Right renal pelvis (tissue), 4 donors: ENCODE measurements around the gene TMC1. TPM values are rescaled to one million over a fixed set of nuclear protein-coding genes. Genes with fewer than 3 reads are reported as not detected.

Experiments
- DNase-seq, 4 donors: peaks; one replicate each; pipeline ENCODE4 v3.0.0-alpha.2; 2013; ENCODE audit warnings: low read depth in 4 of 4, low spot score in 3 of 4, missing footprints in 1 of 4
- polyA plus RNA-seq, 4 donors: library from polyadenylated mRNA; unstranded; fragments of 120-200 nt; gene quantifications; one replicate each; pipeline ENCODE4 v1.2.1, GENCODE V29; 2013; ENCODE audit not compliant: insufficient read length in 4 of 4

The TMC1 gene
- polyA plus RNA-seq, 4 donors: 0.26 to 0.99 (median 0.82) TPM

- DNase-seq: no peak
Measured at GRCh38 chr9:72665421-72665820, 144.0 kb downstream of the TMC1 start.

DNA sequence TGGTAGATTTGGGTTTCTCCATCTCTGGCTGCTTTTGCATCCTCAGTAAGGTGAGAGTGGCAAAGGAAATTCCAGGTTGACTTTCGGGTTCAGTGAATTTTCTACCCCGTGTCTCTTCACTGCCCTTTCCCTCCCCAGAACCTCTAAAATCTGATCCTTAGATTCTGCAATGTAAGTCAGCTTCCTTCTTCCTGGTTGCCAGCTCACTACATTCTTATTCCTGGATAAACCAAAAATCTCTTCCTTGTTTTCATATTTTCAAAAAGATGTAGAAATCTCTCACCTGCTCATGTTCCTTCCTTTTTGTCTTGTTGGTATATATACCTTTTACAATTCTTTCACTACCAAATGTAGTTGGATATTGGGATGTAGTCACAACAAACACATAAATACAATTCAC lies 145.8 kb downstream of the TMC1 start:
- no peak for DNase-seq

DNA sequence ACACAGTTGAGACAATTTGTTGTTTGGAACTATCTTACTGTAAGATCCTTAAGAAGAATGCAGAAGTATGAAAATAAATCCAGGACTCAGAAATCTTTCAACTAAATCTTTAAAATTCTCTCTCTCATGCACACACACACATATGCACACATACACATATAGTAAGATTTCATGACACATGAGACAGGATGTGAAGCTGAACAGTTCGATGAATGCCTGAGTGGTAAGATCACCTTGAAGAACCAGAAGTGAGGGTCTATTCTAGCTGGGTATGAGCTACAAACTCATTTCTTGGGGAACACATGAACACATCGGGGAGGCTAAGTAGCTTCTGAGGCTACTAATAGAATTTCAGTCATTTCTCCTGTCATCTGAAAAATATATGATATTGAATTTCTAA lies 153.6 kb downstream of the TMC1 start:
- DNase-seq: no peak

- DNase-seq: no peak
Measured at GRCh38 chr9:72675586-72675985, 154.2 kb downstream of the TMC1 start.

DNA sequence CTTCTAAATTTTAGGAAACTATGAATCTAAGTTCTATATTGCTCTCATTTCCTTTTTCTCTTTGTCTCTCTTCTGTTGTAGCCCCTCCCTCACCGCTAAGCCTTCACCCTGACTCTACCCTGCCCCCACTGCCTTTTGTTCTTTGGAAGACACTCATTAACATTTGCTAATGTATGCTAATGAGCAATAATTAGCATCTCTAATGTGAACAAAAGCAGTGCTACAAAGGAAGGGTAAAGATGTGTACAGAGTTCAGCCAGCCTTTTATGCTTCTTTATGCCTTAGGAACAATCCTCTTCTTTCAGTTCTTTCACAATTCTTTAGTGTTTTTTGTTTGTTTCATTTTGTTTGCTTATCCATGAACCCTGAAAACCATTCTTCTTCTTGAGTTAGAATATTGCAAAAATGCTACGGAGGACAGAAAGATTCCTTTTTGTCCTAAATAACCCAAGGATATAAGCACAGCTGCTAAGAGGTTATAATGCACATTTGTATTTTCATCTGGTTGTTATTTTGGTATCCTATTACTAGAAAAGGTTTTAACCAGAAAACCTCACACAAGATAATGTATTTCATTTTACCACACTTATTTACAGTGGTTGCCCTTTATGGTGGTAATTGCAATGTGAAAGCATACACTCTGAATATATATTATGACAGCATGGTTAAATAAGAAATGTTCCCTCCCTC lies 159.3 kb downstream of the TMC1 start:
- DNase-seq: no peak

- DNase-seq: no peak
Measured at GRCh38 chr9:72681283-72681630, 159.8 kb downstream of the TMC1 start.

GRCh38 chr9:72684615-72685014 lies 163.2 kb downstream of the TMC1 start:
- DNase-seq: no peak

- no peak for DNase-seq
Measured at GRCh38 chr9:72685911-72686310, 164.5 kb downstream of the TMC1 start.

DNA sequence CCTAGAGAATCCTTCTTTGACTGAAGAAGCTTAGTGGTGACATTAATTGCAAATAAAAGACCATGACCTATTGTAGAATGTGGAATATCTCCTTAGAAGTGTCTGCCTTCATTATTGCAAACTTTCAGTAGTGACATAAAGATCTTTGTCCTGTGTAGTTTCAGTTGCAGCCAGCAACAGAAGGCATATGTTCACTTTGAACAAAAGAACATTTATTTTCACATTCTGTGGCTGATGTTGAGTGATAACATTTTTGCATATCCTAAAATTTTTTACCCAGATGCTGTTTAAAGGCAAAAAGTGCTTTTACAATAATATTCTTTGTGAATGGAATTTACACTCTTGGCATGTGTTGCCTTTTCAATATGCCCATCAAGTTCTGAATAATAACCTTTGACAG lies 165.9 kb downstream of the TMC1 start:
- no peak for DNase-seq

GRCh38 chr9:72691671-72692070 lies 170.3 kb downstream of the TMC1 start:
- no peak for DNase-seq

DNA sequence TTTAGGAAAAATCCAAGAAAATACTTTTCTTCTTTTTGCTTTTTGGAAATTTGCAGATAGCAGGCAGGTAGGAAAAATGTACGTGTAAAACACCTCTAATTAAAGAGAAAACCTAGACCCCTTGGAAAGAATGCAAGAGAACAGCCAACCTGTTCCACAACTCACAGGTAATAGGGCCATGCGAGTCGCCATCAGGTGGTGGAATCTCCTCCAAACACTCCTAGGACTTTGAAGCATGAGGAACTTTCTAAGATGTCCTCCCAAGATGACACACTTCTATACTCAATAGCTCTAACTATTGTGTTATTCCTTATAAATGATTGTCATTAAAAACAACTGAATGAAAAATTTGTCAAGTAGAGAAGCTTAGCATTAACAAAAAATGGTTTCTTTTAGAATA lies 174.0 kb downstream of the TMC1 start:
- DNase-seq: no peak

DNA sequence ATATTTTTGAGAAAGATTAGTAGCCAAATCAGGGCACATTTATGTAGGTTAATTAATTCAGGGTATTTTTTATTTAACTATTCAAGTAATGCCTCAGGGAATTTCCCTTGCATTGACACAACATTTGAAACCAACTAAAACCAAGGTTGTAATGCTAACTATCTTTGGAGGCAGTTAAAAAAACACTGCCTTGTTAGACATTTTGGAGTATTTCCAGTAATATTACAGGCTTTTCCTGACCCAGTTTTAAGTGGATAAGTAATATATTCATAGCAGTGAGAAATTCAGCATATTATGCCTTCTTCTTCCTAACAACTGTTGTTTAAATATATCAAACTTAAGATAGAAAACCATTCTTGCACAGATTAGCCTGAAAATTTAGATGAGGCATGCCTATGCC lies 175.1 kb downstream of the TMC1 start:
- DNase-seq: no peak

- DNase-seq: no peak
Measured at GRCh38 chr9:72701510-72701909, 180.1 kb downstream of the TMC1 start.

DNA sequence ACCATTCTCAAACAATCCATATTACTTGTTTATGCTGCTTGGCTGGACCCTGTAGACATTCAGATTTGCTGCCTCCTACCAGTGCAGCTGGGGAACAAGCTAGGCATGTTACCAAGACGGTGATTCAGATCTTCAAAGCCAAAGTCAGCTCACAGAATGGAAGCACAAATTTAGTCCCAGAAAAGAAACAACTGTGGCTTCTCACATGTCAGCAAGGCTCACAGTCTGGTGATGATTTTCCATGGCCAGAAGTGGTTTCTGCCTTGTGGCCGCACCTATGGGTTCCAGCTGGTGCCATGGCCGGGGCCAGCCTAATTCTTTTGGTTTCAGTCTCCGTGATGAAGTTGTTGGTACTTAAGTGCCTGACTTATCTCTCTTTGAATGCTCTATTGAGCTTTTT lies 182.2 kb downstream of the TMC1 start:
- no peak for DNase-seq

DNA sequence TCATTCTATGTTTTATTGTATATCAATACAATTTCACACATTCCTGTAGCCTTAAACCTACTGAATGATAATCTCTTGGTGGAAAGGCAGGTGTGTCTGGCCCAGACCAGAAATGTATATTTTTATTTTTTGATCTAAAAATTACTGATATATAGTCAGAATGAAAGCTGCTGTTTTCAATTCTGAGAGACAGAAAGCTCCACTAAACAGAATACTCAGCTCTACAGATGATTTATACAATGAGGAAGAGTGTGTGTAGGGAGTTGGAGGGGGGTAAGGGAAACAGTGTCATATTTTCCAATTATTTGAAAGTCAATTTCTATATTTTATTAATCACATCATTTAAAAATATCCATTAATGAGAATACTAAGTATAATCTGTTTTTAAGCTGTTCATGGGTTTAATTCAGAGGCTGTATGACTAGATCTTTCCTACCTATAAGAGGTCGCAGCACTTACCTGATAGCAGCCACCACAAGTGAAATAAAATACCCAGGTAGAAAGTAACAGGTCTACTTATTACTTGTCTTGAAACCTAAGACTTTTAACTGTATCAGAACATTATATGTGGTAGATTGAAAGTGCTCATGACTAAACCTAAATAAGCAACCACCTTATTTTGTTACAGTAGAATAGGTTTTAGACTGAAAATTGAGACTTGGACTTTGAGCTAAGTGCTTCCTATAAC lies 183.4 kb downstream of the TMC1 start:
- DNase-seq: no peak

DNA sequence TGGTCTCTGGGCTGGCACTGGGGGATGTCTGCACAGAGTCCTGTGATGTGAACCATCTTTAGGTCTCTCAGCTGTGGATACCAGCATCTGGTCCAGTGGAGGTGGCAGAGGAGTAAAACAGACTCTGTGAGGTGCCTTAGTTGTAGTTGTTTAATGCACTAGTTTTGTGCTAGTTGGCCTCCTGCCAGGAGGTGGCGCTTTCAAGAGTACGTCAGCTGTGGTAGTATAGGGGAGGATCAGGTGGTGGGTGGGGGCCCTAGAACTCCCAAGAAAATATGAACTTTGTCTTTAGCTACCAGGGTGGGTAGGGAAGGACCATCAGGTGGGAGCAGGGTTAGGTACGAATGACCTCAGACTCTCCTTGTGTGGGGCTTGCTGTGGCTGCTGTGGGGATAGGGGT lies 197.1 kb downstream of the TMC1 start:
- DNase-seq: no peak

DNA sequence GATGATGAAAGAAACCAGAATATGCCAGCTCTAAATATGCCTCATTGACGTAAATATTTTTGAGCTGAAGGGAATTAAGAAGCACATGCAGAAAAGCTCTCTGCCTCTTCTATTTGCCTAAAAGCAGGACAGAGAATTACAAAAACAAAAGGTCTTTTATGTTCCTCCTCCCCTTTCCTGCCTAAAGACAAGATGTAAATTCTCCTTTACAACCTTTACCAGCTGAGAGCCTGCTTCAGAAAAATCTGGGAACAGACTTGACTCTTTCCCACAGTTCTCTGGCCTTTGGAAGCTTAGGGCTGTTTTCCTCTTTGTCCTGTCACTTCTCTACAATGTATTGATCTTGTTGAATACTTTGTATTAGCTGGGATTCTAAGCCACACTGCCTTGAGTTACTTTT lies 199.7 kb downstream of the TMC1 start:
- no peak for DNase-seq

DNA sequence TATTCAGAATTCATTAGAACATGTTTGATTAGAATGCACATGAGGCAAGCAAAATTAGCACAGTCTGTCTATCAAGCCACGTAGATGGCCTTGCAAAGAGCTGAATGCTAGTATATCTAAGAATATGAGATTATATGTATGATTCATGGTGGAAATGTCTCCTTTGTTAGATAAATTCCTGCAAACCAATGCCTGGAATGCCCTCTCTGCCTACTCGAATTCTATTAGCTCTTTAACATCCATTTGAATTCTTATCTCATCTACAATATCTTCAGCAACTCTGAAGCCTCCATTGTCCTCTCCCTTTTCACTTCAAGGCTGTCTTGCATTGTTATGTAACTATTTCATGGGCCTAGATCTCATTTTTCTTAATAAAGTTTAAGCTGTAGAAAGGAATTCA lies 205.5 kb downstream of the TMC1 start:
- no peak for DNase-seq

- DNase-seq: no peak
Measured at GRCh38 chr9:72728031-72728770, 206.8 kb downstream of the TMC1 start.

DNA sequence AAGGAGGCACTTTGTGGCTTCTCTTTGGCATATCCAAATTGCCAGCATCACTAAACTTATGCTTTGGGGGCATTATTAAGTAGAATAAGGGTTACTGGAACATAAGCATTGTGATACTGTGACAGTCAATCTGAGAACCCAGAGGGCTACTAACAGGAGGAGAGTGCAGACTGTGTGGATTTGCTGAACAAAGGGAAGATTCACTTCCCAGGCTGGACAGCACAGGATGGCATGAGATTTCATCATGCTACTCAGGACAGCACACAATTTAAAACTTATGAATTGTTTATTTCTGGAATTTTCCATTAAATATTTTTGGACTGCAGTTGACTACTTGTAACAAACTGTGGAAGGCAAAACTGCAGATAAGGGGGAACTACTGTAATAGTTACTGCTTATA lies 212.5 kb downstream of the TMC1 start:
- DNase-seq: no peak

DNA sequence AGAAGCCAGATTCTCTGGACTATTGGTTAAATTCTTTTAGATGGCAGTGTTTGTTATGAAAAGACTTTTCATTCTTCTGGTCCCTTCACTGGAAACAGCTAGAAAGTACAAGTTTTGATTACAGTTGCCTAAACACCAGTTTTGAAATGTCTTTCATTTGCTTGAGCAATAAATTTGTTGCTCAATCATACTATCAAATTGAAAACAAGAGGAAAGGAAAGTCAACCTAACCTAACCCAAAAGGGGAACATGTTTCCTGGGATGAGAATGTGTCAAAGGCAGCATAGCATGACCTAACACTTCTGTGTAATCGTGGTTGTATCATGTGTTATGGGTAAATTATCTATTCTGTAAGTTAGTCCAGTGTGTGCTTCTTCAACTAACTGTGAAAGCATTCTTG lies 213.2 kb downstream of the TMC1 start:
- DNase-seq: no peak

GRCh38 chr9:72743836-72744235 lies 222.4 kb downstream of the TMC1 start:
- no peak for DNase-seq
